HepG2 (cell line): ENCODE results near the gene SCUBE1. TPM values are rescaled to one million over a fixed set of nuclear protein-coding genes. Genes with fewer than 3 reads are reported as not detected.
A peak's percentile ranks its signal among the peaks of the same experiment; 100 is the strongest.

Source experiments
- E2F2 ChIP-seq: sonication (generic); formaldehyde crosslinking; IDR thresholded peaks from 2 replicates; pipeline ENCODE4 v1.4.0; 2020; ENCODE audit warnings: missing genetic modification reagents, borderline replicate concordance
- ERF ChIP-seq: IDR thresholded peaks from 2 replicates; pipeline ENCODE4 v1.6.1; 2018; ENCODE audit warnings: missing biosample characterization, missing genetic modification reagents
- FOXM1 ChIP-seq: sonication (generic); formaldehyde crosslinking; IDR thresholded peaks from 2 replicates; pipeline ENCODE4 v1.5.0; 2020; ENCODE audit warnings: missing genetic modification reagents
- GATAD1 ChIP-seq: IDR thresholded peaks from 2 replicates; pipeline ENCODE4 v1.6.1; 2016; ENCODE audit warnings: missing genetic modification reagents, missing compliant biosample characterization
- HHEX ChIP-seq: IDR thresholded peaks from 2 replicates; pipeline ENCODE4 v1.6.1; 2016; ENCODE audit warnings: control low read depth
- HNRNPH1 ChIP-seq: fragments of 200-400 bp; formaldehyde crosslinking; optimal IDR thresholded peaks from 2 replicates; pipeline ENCODE3; 2017; ENCODE audit warnings: mild to moderate bottlenecking, low read depth, low read length
- PPARG ChIP-seq: conservative IDR thresholded peaks from 2 replicates; pipeline ENCODE4 v1.6.1; 2016; ENCODE audit warnings: missing biosample characterization, missing genetic modification reagents
- ZBTB4 ChIP-seq: sonication (generic); formaldehyde crosslinking; IDR thresholded peaks from 2 replicates; pipeline ENCODE4 v1.4.0; 2020; ENCODE audit warnings: missing genetic modification reagents, mild to moderate bottlenecking, borderline replicate concordance
- ZFP36L1 ChIP-seq: sonication (generic); formaldehyde crosslinking; IDR thresholded peaks from 2 replicates; pipeline ENCODE4 v1.8.0; 2022; ENCODE audit warnings: mild to moderate bottlenecking, missing genetic modification reagents, moderate library complexity
- ZNF121 ChIP-seq: sonication (generic); formaldehyde crosslinking; IDR thresholded peaks from 2 replicates; pipeline ENCODE4 v1.5.0; 2020; ENCODE audit warnings: mild to moderate bottlenecking, missing genetic modification reagents
- ZNF136 ChIP-seq: sonication (generic); formaldehyde crosslinking; IDR thresholded peaks from 2 replicates; pipeline ENCODE4 v1.8.1; 2022; ENCODE audit warnings: low read depth, mild to moderate bottlenecking, moderate library complexity, missing genetic modification reagents
- ZNF3 ChIP-seq: IDR thresholded peaks from 2 replicates; pipeline ENCODE4 v1.7.0; 2017; ENCODE audit warnings: inconsistent platforms
- ZNF563 ChIP-seq: sonication (generic); formaldehyde crosslinking; IDR thresholded peaks from 2 replicates; pipeline ENCODE4 v1.8.0; 2022; ENCODE audit warnings: mild to moderate bottlenecking, moderate library complexity, missing genetic modification reagents
- polyA plus RNA-seq, 8 experiments: library from polyadenylated mRNA; depleted of rRNA in 3 of 8; stranded (reverse) in 7 of 8; unstranded in 1 of 8; fragments of >200 nt; fragmentation: Illumina TruSeq in 4 of 8; extraction: Trizol in 4 of 8; gene quantifications; 2 replicates each; pipeline versions ENCODE4 v1.2.1 to v1.2.3, GENCODE V29; 2011 to 2016; ENCODE audit warnings: low read depth in 4 of 8, missing spikeins in 1 of 8, mixed read lengths in 1 of 8; ENCODE audit not compliant: insufficient read depth in 1 of 8
- total RNA-seq, 5 experiments: library from RNA; depleted of rRNA; stranded (reverse); fragments of >200 nt; fragmentation: Illumina TruSeq; extraction: Trizol; gene quantifications; 2 replicates each; pipeline ENCODE4 v1.2.3, GENCODE V29; 2016; ENCODE audit warnings: low read depth in 1 of 5
- TF ChIP-seq, protein P1 (sequence below): sonication (generic); formaldehyde crosslinking; IDR thresholded peaks from 2 replicates; pipeline ENCODE4 v1.4.0; 2020; ENCODE audit warnings: low read depth, missing genetic modification reagents
- TF ChIP-seq, protein P2 (sequence below): sonication (generic); formaldehyde crosslinking; IDR thresholded peaks from 2 replicates; pipeline ENCODE4 v1.4.0; 2020; ENCODE audit warnings: missing genetic modification reagents
- TF ChIP-seq, protein P3 (sequence below): sonication (generic); formaldehyde crosslinking; IDR thresholded peaks from 2 replicates; pipeline ENCODE4 v1.5.0; 2020; ENCODE audit warnings: missing genetic modification reagents, mild to moderate bottlenecking, borderline replicate concordance

The SCUBE1 gene
- total and polyA plus RNA-seq, 2 of the 13 experiments (the other 11 are each of a cell fraction or from before 2014, with no cell fraction given), result under 0.01 to 0.05 TPM

DNA sequence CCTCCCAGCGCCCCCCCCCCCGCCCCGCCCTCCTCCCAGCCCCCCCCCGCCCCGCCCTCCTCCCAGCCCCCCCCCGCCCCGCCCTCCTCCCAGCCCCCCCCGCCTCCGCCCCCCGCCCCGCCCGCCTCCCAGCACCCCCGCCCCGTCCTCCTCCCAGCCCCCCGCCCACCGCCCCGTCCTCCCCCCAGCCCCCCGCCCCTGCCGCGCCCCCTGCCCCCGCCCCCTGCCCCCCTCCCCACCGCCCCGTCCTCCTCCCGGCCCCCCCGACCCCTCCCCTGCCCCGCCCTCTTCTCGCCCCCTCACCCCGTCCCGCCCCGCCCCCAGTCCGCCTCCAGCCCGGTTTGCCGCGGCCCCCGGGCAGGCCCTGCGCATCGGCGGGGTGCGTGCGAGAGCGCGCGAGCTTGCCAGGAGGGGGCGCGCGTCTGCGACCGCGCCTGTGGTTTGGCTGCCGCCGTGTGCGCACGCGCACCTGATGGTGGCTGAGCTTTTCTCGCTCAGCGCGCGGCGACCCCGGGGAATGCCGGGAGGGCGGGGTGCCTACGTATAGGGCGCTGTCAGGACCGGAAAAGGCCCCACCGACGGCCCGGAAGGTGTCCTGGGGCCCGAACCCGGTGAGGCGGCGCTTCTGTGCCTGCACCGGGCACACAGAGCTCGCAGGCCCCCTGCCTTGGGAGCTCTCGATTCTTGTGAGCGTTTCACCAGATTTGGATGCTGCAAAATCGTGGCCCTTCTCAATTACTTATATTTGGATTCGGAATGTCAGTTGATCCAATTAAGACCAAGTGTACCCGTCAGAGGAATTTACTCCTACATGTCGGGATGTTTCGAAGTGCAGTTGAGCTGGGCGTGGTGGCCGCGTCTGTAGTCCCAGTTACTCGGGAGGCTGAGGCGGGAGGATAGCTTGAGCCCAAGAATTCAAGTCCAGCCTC lies 155.7 kb downstream of the SCUBE1 start (continued):
- TF ChIP-seq E2F2 (0 out of 2 replicates have a peak, but pooled peaks have one; percentile 62), ERF (CRISPR knock-in tag) (peak; percentile 95), GATAD1 (CRISPR knock-in tag) (peak; percentile 89), ZNF563 (CRISPR knock-in tag) (no peak; the same call in 1 of the 2 replicates), HNRNPH1 (no peak), FOXM1 (CRISPR knock-in tag) (no peak), PPARG (CRISPR knock-in tag) (peak; percentile 45; the same call in 1 of the 2 replicates), HHEX (CRISPR knock-in tag) (no peak), ZNF136 (no peak), ZBTB4 (no peak), ZNF121 (CRISPR knock-in tag) (peak; percentile 29; the same call in 1 of the 2 replicates), ZFP36L1 (CRISPR knock-in tag) (0 out of 2 replicates have a peak, but pooled peaks have one; percentile 22), ZNF3 (CRISPR knock-in tag) (no peak)
- TF ChIP-seq, protein P1, sequence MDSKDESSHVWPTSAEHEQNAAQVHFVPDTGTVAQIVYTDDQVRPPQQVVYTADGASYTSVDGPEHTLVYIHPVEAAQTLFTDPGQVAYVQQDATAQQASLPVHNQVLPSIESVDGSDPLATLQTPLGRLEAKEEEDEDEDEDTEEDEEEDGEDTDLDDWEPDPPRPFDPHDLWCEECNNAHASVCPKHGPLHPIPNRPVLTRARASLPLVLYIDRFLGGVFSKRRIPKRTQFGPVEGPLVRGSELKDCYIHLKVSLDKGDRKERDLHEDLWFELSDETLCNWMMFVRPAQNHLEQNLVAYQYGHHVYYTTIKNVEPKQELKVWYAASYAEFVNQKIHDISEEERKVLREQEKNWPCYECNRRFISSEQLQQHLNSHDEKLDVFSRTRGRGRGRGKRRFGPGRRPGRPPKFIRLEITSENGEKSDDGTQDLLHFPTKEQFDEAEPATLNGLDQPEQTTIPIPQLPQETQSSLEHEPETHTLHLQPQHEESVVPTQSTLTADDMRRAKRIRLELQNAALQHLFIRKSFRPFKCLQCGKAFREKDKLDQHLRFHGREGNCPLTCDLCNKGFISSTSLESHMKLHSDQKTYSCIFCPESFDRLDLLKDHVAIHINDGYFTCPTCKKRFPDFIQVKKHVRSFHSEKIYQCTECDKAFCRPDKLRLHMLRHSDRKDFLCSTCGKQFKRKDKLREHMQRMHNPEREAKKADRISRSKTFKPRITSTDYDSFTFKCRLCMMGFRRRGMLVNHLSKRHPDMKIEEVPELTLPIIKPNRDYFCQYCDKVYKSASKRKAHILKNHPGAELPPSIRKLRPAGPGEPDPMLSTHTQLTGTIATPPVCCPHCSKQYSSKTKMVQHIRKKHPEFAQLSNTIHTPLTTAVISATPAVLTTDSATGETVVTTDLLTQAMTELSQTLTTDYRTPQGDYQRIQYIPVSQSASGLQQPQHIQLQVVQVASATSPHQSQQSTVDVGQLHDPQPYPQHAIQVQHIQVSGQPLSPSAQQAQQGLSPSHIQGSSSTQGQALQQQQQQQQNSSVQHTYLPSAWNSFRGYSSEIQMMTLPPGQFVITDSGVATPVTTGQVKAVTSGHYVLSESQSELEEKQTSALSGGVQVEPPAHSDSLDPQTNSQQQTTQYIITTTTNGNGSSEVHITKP (CRISPR knock-in tag), result peak; percentile 20; the same call in 1 of the 2 replicates
- TF ChIP-seq, protein P2, sequence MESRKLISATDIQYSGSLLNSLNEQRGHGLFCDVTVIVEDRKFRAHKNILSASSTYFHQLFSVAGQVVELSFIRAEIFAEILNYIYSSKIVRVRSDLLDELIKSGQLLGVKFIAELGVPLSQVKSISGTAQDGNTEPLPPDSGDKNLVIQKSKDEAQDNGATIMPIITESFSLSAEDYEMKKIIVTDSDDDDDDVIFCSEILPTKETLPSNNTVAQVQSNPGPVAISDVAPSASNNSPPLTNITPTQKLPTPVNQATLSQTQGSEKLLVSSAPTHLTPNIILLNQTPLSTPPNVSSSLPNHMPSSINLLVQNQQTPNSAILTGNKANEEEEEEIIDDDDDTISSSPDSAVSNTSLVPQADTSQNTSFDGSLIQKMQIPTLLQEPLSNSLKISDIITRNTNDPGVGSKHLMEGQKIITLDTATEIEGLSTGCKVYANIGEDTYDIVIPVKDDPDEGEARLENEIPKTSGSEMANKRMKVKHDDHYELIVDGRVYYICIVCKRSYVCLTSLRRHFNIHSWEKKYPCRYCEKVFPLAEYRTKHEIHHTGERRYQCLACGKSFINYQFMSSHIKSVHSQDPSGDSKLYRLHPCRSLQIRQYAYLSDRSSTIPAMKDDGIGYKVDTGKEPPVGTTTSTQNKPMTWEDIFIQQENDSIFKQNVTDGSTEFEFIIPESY (CRISPR knock-in tag), result no peak
- TF ChIP-seq, protein P3, sequence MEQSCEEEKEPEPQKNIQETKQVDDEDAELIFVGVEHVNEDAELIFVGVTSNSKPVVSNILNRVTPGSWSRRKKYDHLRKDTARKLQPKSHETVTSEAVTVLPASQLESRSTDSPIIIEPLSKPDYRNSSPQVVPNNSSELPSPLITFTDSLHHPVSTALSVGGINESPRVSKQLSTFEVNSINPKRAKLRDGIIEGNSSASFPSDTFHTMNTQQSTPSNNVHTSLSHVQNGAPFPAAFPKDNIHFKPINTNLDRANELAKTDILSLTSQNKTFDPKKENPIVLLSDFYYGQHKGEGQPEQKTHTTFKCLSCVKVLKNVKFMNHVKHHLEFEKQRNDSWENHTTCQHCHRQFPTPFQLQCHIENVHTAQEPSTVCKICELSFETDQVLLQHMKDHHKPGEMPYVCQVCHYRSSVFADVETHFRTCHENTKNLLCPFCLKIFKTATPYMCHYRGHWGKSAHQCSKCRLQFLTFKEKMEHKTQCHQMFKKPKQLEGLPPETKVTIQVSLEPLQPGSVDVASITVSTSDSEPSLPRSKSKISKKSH (CRISPR knock-in tag), result peak; percentile 81
